Gastroesophageal sphincter (tissue), 4 donors: Measurements from ENCODE around the gene NINL. TPM values are rescaled to one million over a fixed set of nuclear protein-coding genes. Genes with fewer than 3 reads are reported as not detected.

Experiments
- ATAC-seq: fragments of 150-250 bp; one replicate; pipeline ENCODE4 v1.9.1; 2016; ENCODE audit warnings: mild to moderate bottlenecking, moderate library complexity
- H3K27ac ChIP-seq, 4 donors: fragments of 200-600 bp; sonication (generic) in 3 of 4; 1 replicate in 3 of 4; 2 replicates in 1 of 4; pipeline ENCODE4 v1.5.1; 2016 to 2019
- H3K27me3 ChIP-seq: fragments of 200-600 bp; sonication (generic); one replicate; pipeline ENCODE4 v1.5.1; 2019
- H3K36me3 ChIP-seq, 2 donors: fragments of 200-600 bp; sonication (generic); one replicate each; pipeline ENCODE4 v1.5.1; 2019; ENCODE audit warnings: control low read depth in 1 of 2
- H3K4me1 ChIP-seq, 3 donors: fragments of 200-600 bp; sonication (generic); 1 replicate in 2 of 3; 2 replicates in 1 of 3; pipeline ENCODE4 v1.5.1; 2016 to 2019; ENCODE audit warnings: control low read depth in 2 of 3
- H3K4me3 ChIP-seq, 2 donors: fragments of 200-600 bp; sonication (generic); one replicate each; pipeline ENCODE4 v1.5.1; 2019; ENCODE audit warnings: mild to moderate bottlenecking in 1 of 2, moderate library complexity in 1 of 2
- H3K9me3 ChIP-seq, 3 donors: fragments of 200-600 bp; sonication (generic); one replicate each; pipeline ENCODE4 v1.5.1; 2017 to 2019; ENCODE audit warnings: control low read depth in 2 of 3
- EP300 ChIP-seq: sonication (generic); formaldehyde crosslinking; IDR thresholded peaks from one replicate; pipeline ENCODE4 v1.6.1; 2017; ENCODE audit warnings: antibody characterized with exemption, mild to moderate bottlenecking
- POLR2A ChIP-seq, 2 donors: fragments of 450-650 bp; IDR thresholded peaks; one replicate each; pipeline ENCODE4 v1.6.1; 2017; ENCODE audit warnings: antibody characterized with exemption in 2 of 2, mild to moderate bottlenecking in 2 of 2, moderate library complexity in 1 of 2
- POLR2AphosphoS5 ChIP-seq: sonication (generic); formaldehyde crosslinking; IDR thresholded peaks from one replicate; pipeline ENCODE4 v1.6.1; 2017; ENCODE audit warnings: antibody characterized with exemption
- WGBS, 2 donors: methylation state at CpG; one replicate each; pipeline ENCODE4 v1.1.5; 2018; ENCODE audit warnings: low coverage in 1 of 2; 5-methylcytosine and 5-hydroxymethylcytosine counted together
- total RNA-seq, 4 donors: library from RNA; depleted of rRNA; stranded (reverse); fragments of >200 nt; gene quantifications; one replicate each; pipeline ENCODE4 v1.1.0, GENCODE V29; 2016
- TF ChIP-seq, protein P1 (sequence below), 4 experiments: fragments of 200-600 bp in 2 of 4; fragments of 450-650 bp in 2 of 4; sonication (generic) in 1 of 4; IDR thresholded peaks; one replicate each; pipeline ENCODE4 v1.5.1; 2017 to 2019; ENCODE audit warnings: antibody characterized with exemption in 4 of 4, mild to moderate bottlenecking in 2 of 4, moderate library complexity in 2 of 4

NINL gene
- total RNA-seq, 4 donors from 2014 or later: 4.2 to 7.5 (median 5.8) TPM

DNA sequence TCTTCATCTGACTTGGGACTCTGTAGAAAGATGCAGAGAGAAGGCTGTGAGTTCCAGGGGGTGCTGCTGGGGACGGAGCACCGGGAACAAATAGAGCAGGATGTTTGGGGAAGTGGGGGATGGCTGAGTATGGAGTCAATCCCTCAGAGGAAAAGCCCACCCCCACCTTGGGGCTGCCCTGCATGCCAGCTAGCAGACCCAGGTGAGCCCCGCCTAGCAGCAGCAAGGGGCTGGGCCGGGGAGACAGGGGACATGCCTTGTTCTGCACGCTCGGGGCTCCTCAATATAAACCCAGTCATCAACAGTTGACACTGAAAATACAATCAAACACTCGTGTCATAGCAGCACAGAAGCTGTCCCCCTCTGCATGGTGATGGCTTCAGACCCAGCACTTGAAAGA, 74.6 kb downstream of the NINL start:
- H3K27ac ChIP-seq: no peak overlapping the region
- no peak for ATAC-seq
- 80% methylated on average over 1 of the region's 7 CpGs; no CpG with 5 or more reads in 1 of the 2 donors for WGBS, 2 donors

DNA sequence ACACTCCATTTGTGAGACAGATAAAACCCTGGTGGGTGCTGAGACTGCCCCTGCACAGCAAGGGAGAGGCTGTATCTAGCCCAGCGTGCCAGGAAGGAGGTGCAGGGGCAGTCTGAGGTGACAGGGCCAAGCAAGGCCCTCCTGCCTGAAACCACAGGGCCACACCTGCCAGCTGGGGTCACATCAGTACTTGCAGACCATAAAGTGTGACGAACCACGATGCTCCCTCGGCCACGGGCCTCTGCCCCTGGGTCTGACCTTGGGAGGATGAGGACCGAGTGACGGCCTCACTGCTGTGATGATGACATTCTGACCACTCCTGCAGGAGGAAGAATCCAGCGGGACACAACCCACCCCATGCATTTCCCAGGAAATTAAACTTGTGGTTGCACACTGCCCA, 75.1 kb downstream of the NINL start:
- TF ChIP-seq POLR2A (IDR thresholded peaks at IDR 0.05) (no peak), EP300 (no peak), POLR2AphosphoS5 (no peak)
- TF ChIP-seq, protein P1, sequence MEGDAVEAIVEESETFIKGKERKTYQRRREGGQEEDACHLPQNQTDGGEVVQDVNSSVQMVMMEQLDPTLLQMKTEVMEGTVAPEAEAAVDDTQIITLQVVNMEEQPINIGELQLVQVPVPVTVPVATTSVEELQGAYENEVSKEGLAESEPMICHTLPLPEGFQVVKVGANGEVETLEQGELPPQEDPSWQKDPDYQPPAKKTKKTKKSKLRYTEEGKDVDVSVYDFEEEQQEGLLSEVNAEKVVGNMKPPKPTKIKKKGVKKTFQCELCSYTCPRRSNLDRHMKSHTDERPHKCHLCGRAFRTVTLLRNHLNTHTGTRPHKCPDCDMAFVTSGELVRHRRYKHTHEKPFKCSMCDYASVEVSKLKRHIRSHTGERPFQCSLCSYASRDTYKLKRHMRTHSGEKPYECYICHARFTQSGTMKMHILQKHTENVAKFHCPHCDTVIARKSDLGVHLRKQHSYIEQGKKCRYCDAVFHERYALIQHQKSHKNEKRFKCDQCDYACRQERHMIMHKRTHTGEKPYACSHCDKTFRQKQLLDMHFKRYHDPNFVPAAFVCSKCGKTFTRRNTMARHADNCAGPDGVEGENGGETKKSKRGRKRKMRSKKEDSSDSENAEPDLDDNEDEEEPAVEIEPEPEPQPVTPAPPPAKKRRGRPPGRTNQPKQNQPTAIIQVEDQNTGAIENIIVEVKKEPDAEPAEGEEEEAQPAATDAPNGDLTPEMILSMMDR (IDR thresholded peaks at IDR 0.05): no peak
- H3K36me3 ChIP-seq: peaks cover 0 to 91% of the 10 kb centered on the region in 2 donors
- H3K4me3 ChIP-seq: no peak overlapping the region
- 94% methylated on average over 7 of the region's 8 CpGs; no CpG with 5 or more reads in 1 of the 2 donors for WGBS, 2 donors
- H3K27me3 ChIP-seq: no peaks in the 10 kb centered on the region
- peaks cover 0 to 16% (median 0%) of the 10 kb centered on the region in 3 donors for H3K9me3 ChIP-seq
- H3K27ac ChIP-seq: no peak overlapping the region
- no peak for ATAC-seq
- H3K4me1 ChIP-seq: peaks cover 0 to 15% (median 0%) of the 10 kb centered on the region in 3 donors

More for the DNA sequence above, 74.6 kb downstream of the NINL start:
- Histone ChIP-seq H3K4me3 (no peak overlapping the region), H3K4me1 (peaks cover 0 to 15% (median 0%) of the 10 kb centered on the region in 3 donors), H3K27me3 (no peaks in the 10 kb centered on the region), H3K36me3 (peaks cover 0 to 92% of the 10 kb centered on the region in 2 donors), H3K9me3 (peaks cover 0 to 21% (median 0%) of the 10 kb centered on the region in 3 donors)
- no peak for TF ChIP-seq EP300
- no peak for TF ChIP-seq POLR2A (IDR thresholded peaks at IDR 0.05)
- TF ChIP-seq, protein P1 (IDR thresholded peaks at IDR 0.05): no peak
- TF ChIP-seq POLR2AphosphoS5: no peak

DNA sequence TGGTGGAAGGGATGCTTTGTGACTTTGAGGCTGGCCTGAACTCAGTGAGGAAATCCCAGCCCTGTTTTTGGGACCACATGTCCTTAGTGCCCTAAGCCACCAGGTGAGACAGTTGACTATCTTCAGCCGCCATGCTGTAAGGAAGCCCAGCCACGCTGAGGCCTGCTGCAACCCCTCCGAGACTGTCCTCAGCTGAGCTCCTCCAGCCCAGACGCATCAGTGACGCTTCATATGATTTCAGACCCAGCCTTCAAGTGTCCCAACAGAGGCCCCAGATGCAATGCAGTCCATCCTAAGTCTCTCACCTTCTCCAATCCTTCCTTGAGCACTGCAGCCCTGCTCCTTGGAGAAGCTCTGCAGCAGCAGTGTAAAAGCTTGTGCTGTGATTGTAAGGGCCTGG, 76.2 kb downstream of the NINL start:
- H3K9me3 ChIP-seq: peaks cover 0 to 5% (median 0%) of the 10 kb centered on the region in 3 donors
- no peaks in the 10 kb centered on the region for H3K27me3 ChIP-seq
- 93% methylated on average over 3 of the region's 5 CpGs; no CpG with 5 or more reads in 1 of the 2 donors for WGBS, 2 donors
- peaks cover 0 to 90% of the 10 kb centered on the region in 2 donors for H3K36me3 ChIP-seq
- H3K4me1 ChIP-seq: peaks cover 0 to 15% (median 0%) of the 10 kb centered on the region in 3 donors
- H3K4me3 ChIP-seq: no peak overlapping the region
- TF ChIP-seq POLR2A (IDR thresholded peaks at IDR 0.05) (no peak), POLR2AphosphoS5 (no peak), EP300 (no peak)
- TF ChIP-seq, protein P1 (IDR thresholded peaks at IDR 0.05): no peak
- no peak for ATAC-seq
- no peak overlapping the region for H3K27ac ChIP-seq

DNA sequence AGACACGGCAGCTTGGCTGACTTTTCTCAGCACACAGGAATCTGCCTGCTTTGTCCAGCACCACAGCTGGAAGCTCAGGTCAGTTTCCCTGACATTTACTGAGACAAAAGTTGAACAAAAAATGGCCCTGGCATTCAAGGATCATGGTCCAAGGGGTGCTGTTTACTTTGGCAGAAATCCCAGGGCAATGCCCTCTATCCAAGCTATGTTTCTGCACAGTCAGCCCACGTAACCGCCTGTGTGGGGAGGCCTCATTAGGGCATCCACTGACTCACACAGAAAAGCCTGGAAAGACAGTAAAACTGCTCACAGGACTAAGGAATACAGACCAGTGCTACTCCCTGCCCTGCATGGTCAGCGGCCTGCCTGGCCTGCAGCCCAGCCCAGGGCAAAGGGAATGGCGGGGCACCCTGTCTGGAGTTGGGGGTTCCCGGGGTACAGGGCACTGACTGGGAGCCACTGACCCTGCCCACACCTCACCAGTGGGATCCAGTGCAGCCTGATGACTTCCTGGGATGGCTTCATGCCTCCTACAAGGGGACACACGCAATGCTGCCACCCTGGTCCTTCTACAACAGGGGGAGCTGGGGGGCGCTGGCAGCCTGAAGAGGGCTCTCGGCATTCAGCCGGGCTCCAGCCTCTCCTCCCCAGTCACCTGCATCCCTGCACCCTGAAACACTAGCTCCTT, 77.1 kb downstream of the NINL start:
- Histone ChIP-seq H3K27me3 (no peaks in the 10 kb centered on the region), H3K4me3 (no peak overlapping the region), H3K36me3 (peaks cover 0 to 91% of the 10 kb centered on the region in 2 donors), H3K9me3 (no peaks in the 10 kb centered on the region), H3K4me1 (peaks cover 0 to 15% (median 0%) of the 10 kb centered on the region in 3 donors), H3K27ac (peak overlapping the region in 2 of 4 donors; percentile 45 to 54)
- peak; percentile 79 for TF ChIP-seq POLR2AphosphoS5
- TF ChIP-seq, protein P1 (IDR thresholded peaks at IDR 0.05): no peak
- peak; percentile 42 for ATAC-seq
- WGBS, 2 donors: 73 to 84% methylated on average over 2 to 5 of the region's 10 CpGs
